ENCODE data around the gene WDR3. TPM values are rescaled to one million over a fixed set of nuclear protein-coding genes. Genes with fewer than 3 reads are reported as not detected.

Gene WDR3
- total RNA-seq, 1 experiment from 2014 or later: 61.4 TPM

GRCh38 chr1:117981455-117982192, 52.1 kb downstream of the WDR3 start:
- no peak overlapping the region for H4K91ac ChIP-seq (ENCODE audit: insufficient read length, low read depth, low read length)
- Mint-ChIP-seq H3K4me3 (no peak overlapping the region), H3K27me3 (ENCODE audit: low read depth) (no peaks in the 10 kb centered on the region), H3K4me1 (no peaks in the 10 kb centered on the region), H3K27ac (no peak overlapping the region), H3K9me3 (no peaks in the 10 kb centered on the region), H3K36me3 (ENCODE audit: insufficient read depth in 1 of 3, low read depth in 3 of 3) (no peaks in the 10 kb centered on the region)
- H4K8ac ChIP-seq (replicated peaks; ENCODE audit: insufficient read length, low read depth, low read length): no peak overlapping the region
- H3K14ac ChIP-seq (ENCODE audit: insufficient read depth, low read length): no peak overlapping the region
- H2BK15ac ChIP-seq (ENCODE audit: low read depth, low read length): no peak overlapping the region
- no peak overlapping the region for H3T11ph ChIP-seq (ENCODE audit: low read length)
- H3K9ac ChIP-seq (ENCODE audit: extremely low read depth, insufficient read length, low read length): no peak overlapping the region
- no peak overlapping the region for H3K23ac ChIP-seq (ENCODE audit: insufficient read length, low read depth, low read length)
- H3K27ac ChIP-seq (ENCODE audit: insufficient read length, low read depth, low read length): no peak overlapping the region
- H3K4me2 ChIP-seq (ENCODE audit: insufficient read depth, insufficient read length, low read length): no peak overlapping the region
- H3K18ac ChIP-seq (ENCODE audit: insufficient read length, low read depth, low read length): no peak overlapping the region
- H2BK20ac ChIP-seq (ENCODE audit: low read depth, low read length, poor library complexity, severe bottlenecking): no peak overlapping the region
- no peaks in the 10 kb centered on the region for H4K20me1 ChIP-seq (ENCODE audit: control insufficient read depth, insufficient read depth, insufficient read length)
- no peaks in the 10 kb centered on the region for H3K23me2 ChIP-seq (ENCODE audit: insufficient read length, low read depth, low read length, poor library complexity, severe bottlenecking)
- H3K9me3 ChIP-seq (ENCODE audit: control insufficient read depth, low read depth, low read length): no peaks in the 10 kb centered on the region
- no peak for DNase-seq
- H3K79me1 ChIP-seq (ENCODE audit: insufficient read depth, low read depth, low read length, poor library complexity, severe bottlenecking): no peaks in the 10 kb centered on the region
- no peaks in the 10 kb centered on the region for H3K27me3 ChIP-seq (ENCODE audit: insufficient read depth, low read length)
- no peaks in the 10 kb centered on the region for H3K4me1 ChIP-seq (ENCODE audit: insufficient read depth, low read length)
- H3K79me2 ChIP-seq (ENCODE audit: insufficient read depth, low read length): no peaks in the 10 kb centered on the region
- H3K56ac ChIP-seq (ENCODE audit: insufficient read length, low read depth, low read length): no peak overlapping the region
- no peak overlapping the region for H2AFZ ChIP-seq (ENCODE audit: low read length)
- no peak overlapping the region for H2BK120ac ChIP-seq (ENCODE audit: low read depth, low read length, poor library complexity, severe bottlenecking)
- no CpG with 5 or more reads among the region's 5 CpGs for WGBS (ENCODE audit: extremely low coverage, insufficient read length, low lambda C conversion rate)
- no peak overlapping the region for H3K4ac ChIP-seq (ENCODE audit: low read depth, low read length)
- H4K5ac ChIP-seq (ENCODE audit: insufficient read length, low read depth, low read length): no peak overlapping the region
- no peak overlapping the region for H2BK5ac ChIP-seq (ENCODE audit: insufficient read length, low read length)
- TF ChIP-seq, protein P1, sequence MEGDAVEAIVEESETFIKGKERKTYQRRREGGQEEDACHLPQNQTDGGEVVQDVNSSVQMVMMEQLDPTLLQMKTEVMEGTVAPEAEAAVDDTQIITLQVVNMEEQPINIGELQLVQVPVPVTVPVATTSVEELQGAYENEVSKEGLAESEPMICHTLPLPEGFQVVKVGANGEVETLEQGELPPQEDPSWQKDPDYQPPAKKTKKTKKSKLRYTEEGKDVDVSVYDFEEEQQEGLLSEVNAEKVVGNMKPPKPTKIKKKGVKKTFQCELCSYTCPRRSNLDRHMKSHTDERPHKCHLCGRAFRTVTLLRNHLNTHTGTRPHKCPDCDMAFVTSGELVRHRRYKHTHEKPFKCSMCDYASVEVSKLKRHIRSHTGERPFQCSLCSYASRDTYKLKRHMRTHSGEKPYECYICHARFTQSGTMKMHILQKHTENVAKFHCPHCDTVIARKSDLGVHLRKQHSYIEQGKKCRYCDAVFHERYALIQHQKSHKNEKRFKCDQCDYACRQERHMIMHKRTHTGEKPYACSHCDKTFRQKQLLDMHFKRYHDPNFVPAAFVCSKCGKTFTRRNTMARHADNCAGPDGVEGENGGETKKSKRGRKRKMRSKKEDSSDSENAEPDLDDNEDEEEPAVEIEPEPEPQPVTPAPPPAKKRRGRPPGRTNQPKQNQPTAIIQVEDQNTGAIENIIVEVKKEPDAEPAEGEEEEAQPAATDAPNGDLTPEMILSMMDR (conservative IDR thresholded peaks at IDR 0.05): no peak
- H2AK5ac ChIP-seq (ENCODE audit: insufficient read length, low read length): no peak overlapping the region
- H2BK12ac ChIP-seq (ENCODE audit: insufficient read length, low read depth, low read length): no peak overlapping the region
